ENCODE measurements around the gene HAUS2. TPM values are rescaled to one million over a fixed set of nuclear protein-coding genes. Genes with fewer than 3 reads are reported as not detected.

The HAUS2 gene
- total RNA-seq, 4 donors from 2014 or later, result 12.9 to 21.9 (median 15.1) TPM

DNA sequence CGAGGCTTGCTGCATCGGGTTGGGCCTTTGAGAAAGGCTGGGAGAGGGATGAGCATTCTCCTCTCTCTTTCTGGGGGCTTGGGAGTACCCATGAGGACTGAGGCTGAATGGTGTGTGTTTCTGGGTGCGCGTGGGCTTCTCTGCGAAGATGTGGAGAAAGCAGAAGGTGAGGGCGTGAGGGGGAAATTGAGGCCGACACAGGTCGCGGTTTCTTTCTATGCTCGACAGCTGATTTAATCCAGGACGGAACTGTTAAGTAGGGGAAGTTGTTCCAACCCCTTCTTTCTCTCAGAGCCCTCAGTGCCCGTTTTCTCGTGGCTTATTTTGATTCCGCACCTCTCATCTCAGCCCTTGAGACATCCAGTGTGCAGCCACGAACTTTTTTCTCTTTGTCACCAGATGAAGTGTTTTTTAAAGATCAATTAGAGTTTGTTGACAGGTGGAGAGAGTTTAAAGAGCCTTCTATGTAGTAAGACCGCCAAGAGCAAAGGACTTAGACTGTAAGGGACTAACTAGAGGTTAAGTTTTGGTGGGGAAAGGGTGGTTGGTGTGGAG, 27.5 kb downstream of the HAUS2 start:
- Histone ChIP-seq H3K27ac (peak overlapping the region; percentile 73 to 89 (median 84)), H3K9me3 (no peaks in the 10 kb centered on the region), H3K36me3 (no peaks in the 10 kb centered on the region), H3K27me3 (no peaks in the 10 kb centered on the region), H3K4me3 (peak overlapping the region; percentile 71 to 83 (median 78)), H3K4me1 (peaks cover 0 to 29% (median 2%) of the 10 kb centered on the region in 4 donors)
- TF ChIP-seq POLR2A (IDR thresholded peaks at IDR 0.05), result no peak
- TF ChIP-seq, protein P1, sequence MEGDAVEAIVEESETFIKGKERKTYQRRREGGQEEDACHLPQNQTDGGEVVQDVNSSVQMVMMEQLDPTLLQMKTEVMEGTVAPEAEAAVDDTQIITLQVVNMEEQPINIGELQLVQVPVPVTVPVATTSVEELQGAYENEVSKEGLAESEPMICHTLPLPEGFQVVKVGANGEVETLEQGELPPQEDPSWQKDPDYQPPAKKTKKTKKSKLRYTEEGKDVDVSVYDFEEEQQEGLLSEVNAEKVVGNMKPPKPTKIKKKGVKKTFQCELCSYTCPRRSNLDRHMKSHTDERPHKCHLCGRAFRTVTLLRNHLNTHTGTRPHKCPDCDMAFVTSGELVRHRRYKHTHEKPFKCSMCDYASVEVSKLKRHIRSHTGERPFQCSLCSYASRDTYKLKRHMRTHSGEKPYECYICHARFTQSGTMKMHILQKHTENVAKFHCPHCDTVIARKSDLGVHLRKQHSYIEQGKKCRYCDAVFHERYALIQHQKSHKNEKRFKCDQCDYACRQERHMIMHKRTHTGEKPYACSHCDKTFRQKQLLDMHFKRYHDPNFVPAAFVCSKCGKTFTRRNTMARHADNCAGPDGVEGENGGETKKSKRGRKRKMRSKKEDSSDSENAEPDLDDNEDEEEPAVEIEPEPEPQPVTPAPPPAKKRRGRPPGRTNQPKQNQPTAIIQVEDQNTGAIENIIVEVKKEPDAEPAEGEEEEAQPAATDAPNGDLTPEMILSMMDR (IDR thresholded peaks at IDR 0.05), result no peak
- no peak for DNase-seq

DNA sequence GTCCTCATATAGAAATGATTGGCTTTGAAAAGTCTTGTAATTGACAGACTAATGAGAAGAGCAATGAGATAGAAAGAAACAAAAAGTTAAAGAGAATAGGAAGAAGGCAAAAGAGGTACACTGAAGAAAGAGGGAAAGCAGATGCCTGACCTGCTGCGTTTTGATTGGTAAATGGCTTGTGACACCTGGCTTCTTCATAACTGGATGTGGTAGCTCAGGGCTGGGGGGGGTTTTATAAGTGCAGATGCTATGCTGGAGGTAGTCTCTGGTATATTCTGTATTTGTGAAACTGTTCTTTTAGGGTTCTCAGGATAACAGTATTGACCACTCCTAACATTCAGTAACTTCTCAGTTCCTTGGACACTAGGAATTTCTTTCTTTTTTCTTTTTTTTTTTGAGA, 28.1 kb downstream of the HAUS2 start:
- no peaks in the 10 kb centered on the region for H3K36me3 ChIP-seq
- no peak for TF ChIP-seq POLR2A (IDR thresholded peaks at IDR 0.05)
- TF ChIP-seq, protein P1 (IDR thresholded peaks at IDR 0.05), result no peak
- no peaks in the 10 kb centered on the region for H3K27me3 ChIP-seq
- H3K4me3 ChIP-seq, result peak overlapping the region in 1 of 4 donors; percentile 83
- no peak overlapping the region for H3K27ac ChIP-seq
- H3K9me3 ChIP-seq, result no peaks in the 10 kb centered on the region
- DNase-seq, result no peak
- peaks cover 0 to 32% (median 3%) of the 10 kb centered on the region in 4 donors for H3K4me1 ChIP-seq

DNA sequence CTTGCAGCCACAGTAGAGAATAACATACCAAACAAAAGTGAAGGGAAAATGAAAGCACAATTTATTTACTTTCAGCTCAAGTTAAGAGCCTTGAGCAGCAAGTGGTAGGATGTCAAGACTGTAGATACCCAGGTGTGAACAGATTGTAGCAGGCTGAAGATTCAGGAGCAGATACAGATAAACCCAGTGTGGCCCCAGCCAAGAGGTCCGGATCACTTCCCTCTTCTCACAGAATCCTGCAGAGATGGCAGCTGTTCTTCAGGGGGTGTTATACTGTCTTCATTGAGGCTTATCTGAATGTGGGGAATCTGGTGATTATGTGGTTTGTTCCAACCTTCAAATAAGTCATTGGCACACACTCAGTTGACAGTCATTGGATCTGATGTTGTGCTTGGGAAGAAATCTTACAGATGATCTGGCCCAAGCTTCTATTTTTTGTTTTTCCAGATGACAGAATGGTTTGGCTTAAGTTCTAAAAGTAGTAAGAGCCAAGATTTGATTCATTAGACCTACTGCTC, 28.9 kb downstream of the HAUS2 start:
- no peak for DNase-seq
- H3K27me3 ChIP-seq, result no peaks in the 10 kb centered on the region
- peaks cover 0 to 38% (median 4%) of the 10 kb centered on the region in 4 donors for H3K4me1 ChIP-seq
- TF ChIP-seq, protein P1 (IDR thresholded peaks at IDR 0.05), result no peak
- TF ChIP-seq POLR2A (IDR thresholded peaks at IDR 0.05), result no peak
- H3K27ac ChIP-seq, result peak overlapping the region in 3 of 4 donors; percentile 0 to 40 (median 1)
- H3K36me3 ChIP-seq, result no peaks in the 10 kb centered on the region
- no peaks in the 10 kb centered on the region for H3K9me3 ChIP-seq
- H3K4me3 ChIP-seq, result no peak overlapping the region

DNA sequence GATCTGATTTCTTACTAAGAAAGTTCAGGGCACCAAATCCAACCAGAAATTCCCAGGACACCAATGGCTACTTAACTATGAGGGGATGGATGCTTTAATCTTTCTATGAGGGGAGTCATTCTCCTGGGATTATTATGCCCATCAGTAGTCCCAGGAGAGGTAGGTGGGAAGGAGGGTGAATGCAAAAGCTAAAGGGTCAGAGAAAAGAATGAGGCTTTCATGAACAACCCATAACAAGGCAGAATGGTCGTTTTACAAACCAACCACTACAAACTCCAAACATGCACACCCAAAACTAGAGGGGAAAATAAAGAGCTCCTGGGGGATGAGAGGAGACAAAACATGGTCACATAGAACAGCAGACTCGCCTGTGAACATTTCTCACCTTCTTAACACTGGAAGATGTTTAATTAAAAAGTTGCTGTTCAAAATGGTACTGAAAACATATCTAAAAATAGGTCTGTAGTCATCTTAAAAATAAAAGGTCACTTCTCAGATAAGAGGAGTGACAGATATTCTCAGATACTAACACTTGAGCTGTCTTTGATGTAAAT, 30.4 kb downstream of the HAUS2 start:
- no peak for DNase-seq
- no peak overlapping the region for H3K4me3 ChIP-seq
- no peaks in the 10 kb centered on the region for H3K9me3 ChIP-seq
- H3K27ac ChIP-seq, result no peak overlapping the region
- peaks cover 0 to 44% (median 4%) of the 10 kb centered on the region in 4 donors for H3K4me1 ChIP-seq
- no peaks in the 10 kb centered on the region for H3K27me3 ChIP-seq
- no peaks in the 10 kb centered on the region for H3K36me3 ChIP-seq
- TF ChIP-seq POLR2A (IDR thresholded peaks at IDR 0.05), result no peak
- TF ChIP-seq, protein P1 (IDR thresholded peaks at IDR 0.05), result no peak

DNA sequence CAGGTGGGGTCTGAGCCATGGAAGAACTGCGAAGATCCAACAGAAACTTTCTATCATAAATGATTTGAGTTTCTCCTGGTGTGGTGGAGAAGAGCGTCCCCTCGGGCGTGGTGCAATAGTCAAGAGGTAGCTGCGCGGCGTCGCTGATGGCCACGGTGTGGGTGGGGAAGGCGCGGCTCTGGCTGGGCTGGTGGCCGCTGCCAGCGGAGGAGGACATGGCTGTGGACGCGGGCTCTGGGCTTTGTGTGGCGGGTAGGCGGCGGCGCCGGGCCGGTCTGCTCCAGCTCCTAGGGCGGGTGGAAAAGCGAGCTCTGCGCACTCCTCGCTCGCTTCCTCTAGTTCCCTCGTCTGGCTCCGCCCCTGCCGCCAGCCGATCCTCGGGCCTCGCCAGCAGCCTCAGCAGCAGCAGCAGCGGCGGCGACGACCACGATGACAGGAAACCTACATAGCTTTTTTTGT, 32.7 kb downstream of the HAUS2 start:
- DNase-seq, result peak; percentile 85 to 94 (median 85)
- H3K4me1 ChIP-seq, result peaks cover 0 to 31% (median 3%) of the 10 kb centered on the region in 4 donors
- no peaks in the 10 kb centered on the region for H3K27me3 ChIP-seq
- no peaks in the 10 kb centered on the region for H3K9me3 ChIP-seq
- H3K4me3 ChIP-seq, result peak overlapping the region; percentile 37 to 59 (median 44)
- TF ChIP-seq, protein P1 (IDR thresholded peaks at IDR 0.05), result no peak
- TF ChIP-seq POLR2A (IDR thresholded peaks at IDR 0.05), result no peak
- peak overlapping the region; percentile 62 to 82 (median 74) for H3K27ac ChIP-seq
- H3K36me3 ChIP-seq, result no peaks in the 10 kb centered on the region
